Stimulated activated naive B cell treated with anti-CD40 and anti-IgM and Interleukin-4, amounts not matched to agents 10 μg/mL and 1 μg/mL and 100 μg/mL, for 72 hours (primary cell): ENCODE results near the gene RETREG2.
A peak's percentile ranks its signal among the peaks of the same experiment; 100 is the strongest.

Experiments
- ATAC-seq, 2 donors: fragments of 150-1000 bp; cut with Tn5 transposase; replicated peaks; 2 replicates each; pipeline ENCODE4 v1.10.0; 2021; ENCODE audit warnings: moderate library complexity in 1 of 2
- DNase-seq: peaks from one replicate; pipeline ENCODE4 v3.0.0; 2021
- H3K27ac Mint-ChIP-seq: one replicate; pipeline ENCODE4 v1.8.0; 2022; ENCODE audit warnings: mild to moderate bottlenecking, mixed read lengths
- H3K27me3 Mint-ChIP-seq, 2 donors: one replicate each; pipeline ENCODE4 v1.8.0; 2022; ENCODE audit warnings: mixed read lengths in 2 of 2
- H3K36me3 Mint-ChIP-seq, 2 donors: one replicate each; pipeline ENCODE4 v1.8.0; 2022; ENCODE audit warnings: mixed read lengths in 2 of 2, mild to moderate bottlenecking in 1 of 2
- H3K4me1 Mint-ChIP-seq, 2 donors: one replicate each; pipeline ENCODE4 v1.8.0; 2022; ENCODE audit warnings: mixed read lengths in 2 of 2, mild to moderate bottlenecking in 1 of 2
- H3K4me3 Mint-ChIP-seq, 2 donors: one replicate each; pipeline ENCODE4 v1.8.0; 2022; ENCODE audit warnings: mild to moderate bottlenecking in 2 of 2, mixed read lengths in 2 of 2, moderate library complexity in 1 of 2
- H3K9me3 Mint-ChIP-seq, 2 donors: one replicate each; pipeline ENCODE4 v1.8.0; 2022; ENCODE audit warnings: mixed read lengths in 2 of 2, mild to moderate bottlenecking in 1 of 2

Gene RETREG2, protein sequence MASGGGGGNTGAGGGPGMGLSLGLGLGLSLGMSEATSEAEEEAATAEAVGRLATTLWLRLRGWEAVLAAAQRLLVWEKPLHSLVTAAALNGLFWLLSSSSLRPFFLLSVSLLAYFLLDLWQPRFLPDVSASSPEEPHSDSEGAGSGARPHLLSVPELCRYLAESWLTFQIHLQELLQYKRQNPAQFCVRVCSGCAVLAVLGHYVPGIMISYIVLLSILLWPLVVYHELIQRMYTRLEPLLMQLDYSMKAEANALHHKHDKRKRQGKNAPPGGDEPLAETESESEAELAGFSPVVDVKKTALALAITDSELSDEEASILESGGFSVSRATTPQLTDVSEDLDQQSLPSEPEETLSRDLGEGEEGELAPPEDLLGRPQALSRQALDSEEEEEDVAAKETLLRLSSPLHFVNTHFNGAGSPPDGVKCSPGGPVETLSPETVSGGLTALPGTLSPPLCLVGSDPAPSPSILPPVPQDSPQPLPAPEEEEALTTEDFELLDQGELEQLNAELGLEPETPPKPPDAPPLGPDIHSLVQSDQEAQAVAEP

DNA sequence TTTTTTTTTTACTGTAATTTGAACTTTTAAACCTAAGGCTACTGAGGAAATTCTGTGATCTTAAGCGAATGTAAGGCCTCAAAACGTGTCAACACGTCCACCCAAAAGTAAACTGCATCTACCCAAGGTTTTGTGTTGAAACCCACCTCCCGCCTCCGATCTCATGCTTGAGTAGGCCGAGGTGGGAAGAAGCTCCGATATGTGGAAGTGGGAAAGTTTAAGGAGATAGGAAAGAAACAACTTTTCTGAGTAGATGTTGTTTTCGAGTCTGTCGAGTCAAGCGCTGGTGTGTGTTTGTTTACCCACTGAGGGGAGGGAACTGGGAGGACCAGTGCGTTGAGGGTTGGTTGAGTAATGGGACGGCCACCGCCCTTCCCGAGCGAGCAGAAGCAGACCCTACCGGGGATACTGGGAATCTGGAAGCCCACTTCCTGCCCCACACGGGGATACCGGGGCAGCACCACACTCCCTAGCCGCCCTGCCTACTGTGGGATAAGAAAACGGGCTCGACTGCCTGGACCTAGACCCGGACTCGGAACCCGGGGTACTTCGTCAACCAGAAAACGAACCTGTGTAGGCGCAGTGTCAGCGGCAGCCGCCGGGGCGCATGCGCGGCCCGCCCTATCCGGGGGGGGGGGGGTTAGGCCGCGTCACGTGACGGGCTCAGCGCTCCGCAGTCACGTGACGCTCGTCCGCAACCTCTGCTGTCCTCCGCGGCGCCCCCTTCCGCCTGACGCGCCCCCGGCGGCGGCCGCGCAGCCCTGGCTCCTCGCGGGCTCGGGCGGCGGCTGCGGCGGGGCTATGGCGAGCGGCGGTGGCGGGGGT lies at the start of gene RETREG2:
RETREG2 (plus strand) TSS at position 724 of the 825 bp plus-strand sequence; CDS start at position 802, 78 bp downstream.
- peak; percentile 73 for DNase-seq
- H3K27ac Mint-ChIP-seq = peak within 1 kb of the TSS; percentile 99
- peaks cover 49 to 72% of the 10 kb centered on the region in 2 donors for H3K4me1 Mint-ChIP-seq
- H3K4me3 Mint-ChIP-seq = peak within 1 kb of the TSS; percentile 89 to 95
- H3K36me3 Mint-ChIP-seq = peaks cover 23 to 54% of the 10 kb centered on the region in 2 donors
- no peaks in the 10 kb centered on the region for H3K9me3 Mint-ChIP-seq
- H3K27me3 Mint-ChIP-seq = no peaks in the 10 kb centered on the region
- peak; percentile 48 to 51 for ATAC-seq

DNA sequence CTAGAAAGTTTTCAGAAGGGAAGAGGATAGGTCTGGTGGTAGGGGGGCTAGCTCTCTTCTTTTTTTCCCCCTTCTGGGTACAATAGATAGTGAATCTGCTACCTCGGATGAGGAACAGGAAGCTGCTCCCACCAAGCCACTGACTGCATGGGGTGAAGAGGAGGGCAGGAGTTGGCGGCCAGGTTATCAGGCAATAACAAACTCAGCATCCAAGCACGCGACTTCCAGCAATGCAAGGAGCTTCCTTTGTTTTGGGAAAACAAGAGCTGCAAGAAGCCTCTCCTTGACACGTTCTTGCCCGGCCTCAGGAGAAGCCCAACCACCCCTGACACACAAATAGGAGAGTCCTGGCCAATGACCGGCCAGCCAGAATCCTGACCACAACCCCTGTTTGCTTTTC lies 49.7 kb upstream of the RETREG2 start:
- Mint-ChIP-seq H3K4me1 (peaks cover 10 to 32% of the 10 kb centered on the region in 2 donors), H3K27me3 (no peaks in the 10 kb centered on the region), H3K36me3 (peaks cover 18 to 26% of the 10 kb centered on the region in 2 donors), H3K9me3 (no peaks in the 10 kb centered on the region), H3K4me3 (no peak overlapping the region), H3K27ac (no peak overlapping the region)
- ATAC-seq = no peak
- DNase-seq = no peak

DNA sequence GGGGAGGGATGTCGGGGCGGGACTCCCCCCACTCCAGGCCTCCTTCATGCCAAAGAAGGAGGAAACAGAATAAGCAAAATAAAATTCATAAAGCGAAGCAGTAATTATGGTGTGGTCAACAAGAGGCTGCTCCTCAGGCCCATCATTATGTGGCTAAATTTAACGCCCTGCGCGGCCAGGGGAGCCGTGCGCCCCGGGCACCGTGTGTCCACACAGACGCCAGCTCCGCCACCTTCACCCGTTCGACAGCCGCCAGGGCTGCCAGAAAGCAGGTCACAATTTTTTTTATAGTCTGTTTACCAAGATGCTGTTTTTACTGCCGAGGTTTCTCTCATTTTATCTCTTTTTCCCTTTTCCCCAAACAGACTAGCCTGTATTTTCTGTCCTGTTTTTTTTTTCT lies 48.5 kb upstream of the RETREG2 start:
- Mint-ChIP-seq H3K4me1 (peaks cover 7 to 27% of the 10 kb centered on the region in 2 donors), H3K4me3 (no peak overlapping the region), H3K9me3 (no peaks in the 10 kb centered on the region), H3K36me3 (peaks cover 18 to 29% of the 10 kb centered on the region in 2 donors), H3K27me3 (no peaks in the 10 kb centered on the region), H3K27ac (no peak overlapping the region)
- DNase-seq (no peak), ATAC-seq (no peak)

DNA sequence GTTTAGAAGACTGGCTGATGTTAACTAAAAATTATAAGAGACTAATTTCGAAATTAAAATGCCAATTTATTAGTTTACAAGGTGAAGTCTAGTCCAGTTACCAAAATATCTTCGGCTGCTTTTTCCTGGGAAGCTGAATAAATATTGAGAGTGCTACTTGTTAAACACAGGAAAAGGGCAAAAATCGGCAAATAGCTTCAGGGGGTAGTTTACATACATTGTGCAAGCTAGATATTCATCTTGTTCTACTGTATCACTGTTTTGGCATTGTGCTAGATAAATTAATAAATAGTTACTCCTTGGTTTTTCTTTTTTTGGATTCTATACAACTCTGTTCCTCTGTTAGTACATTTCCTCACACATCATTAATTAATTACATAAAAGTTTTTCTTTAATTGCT lies 46.7 kb upstream of the RETREG2 start:
- Mint-ChIP-seq H3K27me3 (no peaks in the 10 kb centered on the region), H3K4me1 (peaks cover 7 to 22% of the 10 kb centered on the region in 2 donors), H3K27ac (no peak overlapping the region), H3K36me3 (peaks cover 18 to 28% of the 10 kb centered on the region in 2 donors), H3K4me3 (no peak overlapping the region), H3K9me3 (no peaks in the 10 kb centered on the region)
- DNase-seq (no peak), ATAC-seq (no peak)

DNA sequence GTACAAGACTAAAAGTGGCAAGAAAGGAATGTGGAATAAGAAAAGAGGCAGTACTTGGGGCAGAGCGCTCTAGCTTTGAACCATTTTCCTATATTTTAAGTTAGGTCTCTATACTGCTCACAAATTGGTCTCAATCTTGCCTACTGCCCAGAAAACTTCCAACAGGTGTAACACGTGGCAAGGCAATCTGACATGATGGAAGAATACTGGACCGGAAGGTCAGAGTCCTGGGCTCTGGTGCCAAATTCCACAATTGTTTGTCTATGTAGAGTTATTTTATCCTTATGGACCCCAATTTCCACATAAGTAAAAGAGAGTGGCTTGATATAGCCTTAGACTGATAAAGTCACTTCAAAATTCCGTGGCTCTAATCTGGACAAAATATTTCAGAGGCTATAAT lies 46.3 kb upstream of the RETREG2 start:
- H3K36me3 Mint-ChIP-seq = peaks cover 15 to 24% of the 10 kb centered on the region in 2 donors
- ATAC-seq (no peak), DNase-seq (no peak)
- peaks cover 7 to 22% of the 10 kb centered on the region in 2 donors for H3K4me1 Mint-ChIP-seq
- no peak overlapping the region for H3K4me3 Mint-ChIP-seq
- no peaks in the 10 kb centered on the region for H3K27me3 Mint-ChIP-seq
- no peak overlapping the region for H3K27ac Mint-ChIP-seq
- no peaks in the 10 kb centered on the region for H3K9me3 Mint-ChIP-seq

DNA sequence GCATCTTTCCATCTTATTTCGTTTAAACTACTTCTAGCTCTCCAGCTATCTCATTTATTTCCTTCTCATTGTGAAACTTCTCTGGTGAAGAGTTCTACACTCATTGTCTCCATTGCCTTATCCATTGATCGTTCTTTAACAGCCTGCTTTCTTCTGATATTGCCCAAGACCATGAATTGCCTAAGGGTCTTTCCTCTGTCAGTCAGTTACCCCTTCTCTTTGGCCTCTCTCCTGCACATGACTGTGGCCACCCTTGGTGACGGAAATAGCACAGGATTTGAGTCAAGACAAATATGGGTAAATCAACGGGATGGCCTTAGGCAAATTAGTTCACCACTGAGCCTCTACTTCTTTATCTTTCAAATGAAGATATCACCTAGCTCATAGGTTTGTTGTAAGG lies 44.1 kb upstream of the RETREG2 start:
- Mint-ChIP-seq H3K27ac (no peak overlapping the region), H3K4me1 (peaks cover 4 to 11% of the 10 kb centered on the region in 2 donors), H3K9me3 (no peaks in the 10 kb centered on the region), H3K36me3 (peaks cover 15 to 28% of the 10 kb centered on the region in 2 donors), H3K27me3 (no peaks in the 10 kb centered on the region), H3K4me3 (no peak overlapping the region)
- no peak for ATAC-seq
- DNase-seq = no peak

DNA sequence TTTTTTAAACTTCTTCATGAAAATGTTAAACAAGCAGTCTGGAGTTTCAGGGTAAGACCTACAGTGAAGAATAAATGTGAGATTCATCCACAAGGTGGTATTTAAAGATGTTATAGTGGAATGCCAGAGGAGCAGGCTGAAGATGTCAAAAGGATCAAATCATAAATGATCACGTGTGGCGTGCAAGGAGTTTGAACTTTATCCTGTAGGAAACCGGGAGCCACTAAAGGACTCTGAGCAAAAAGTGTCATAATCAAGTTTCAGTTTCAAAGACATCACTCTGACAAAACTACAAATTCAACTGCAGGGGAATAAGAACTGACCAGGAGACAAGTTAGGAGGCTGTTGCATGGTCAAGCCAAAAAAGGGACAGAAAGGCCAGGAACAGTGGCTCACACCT lies 37.4 kb upstream of the RETREG2 start:
- H3K4me3 Mint-ChIP-seq = no peak overlapping the region
- H3K27ac Mint-ChIP-seq = no peak overlapping the region
- peaks cover 45 to 58% of the 10 kb centered on the region in 2 donors for H3K36me3 Mint-ChIP-seq

DNA sequence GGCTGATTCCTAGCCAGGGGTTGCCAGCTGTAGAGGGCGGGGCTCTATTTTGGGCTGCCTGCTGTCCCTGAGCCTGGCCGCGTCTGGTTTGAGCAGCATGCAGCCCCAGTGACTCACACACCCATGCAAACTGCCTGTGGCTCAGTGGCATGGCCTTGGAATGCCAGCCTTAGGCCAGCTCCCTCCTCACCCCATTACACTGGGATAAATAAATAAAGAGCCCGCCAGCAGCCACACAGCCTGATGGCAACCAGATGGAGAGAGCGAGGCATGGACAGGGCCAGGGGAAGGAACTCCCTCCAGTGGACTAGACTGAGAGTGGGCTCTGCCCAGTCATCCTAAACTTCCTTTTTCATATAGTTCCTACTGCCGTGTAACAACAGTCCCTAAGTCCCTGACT lies 35.7 kb upstream of the RETREG2 start:
- H3K4me3 Mint-ChIP-seq = no peak overlapping the region
- H3K36me3 Mint-ChIP-seq = peaks cover 55 to 67% of the 10 kb centered on the region in 2 donors
- no peak overlapping the region for H3K27ac Mint-ChIP-seq
- H3K4me1 Mint-ChIP-seq = no peaks in the 10 kb centered on the region
- no peaks in the 10 kb centered on the region for H3K27me3 Mint-ChIP-seq
- H3K9me3 Mint-ChIP-seq = no peaks in the 10 kb centered on the region
- DNase-seq (no peak), ATAC-seq (no peak)

More for the DNA sequence above, 37.4 kb upstream of the RETREG2 start:
- ATAC-seq (no peak), DNase-seq (no peak)
- Mint-ChIP-seq H3K4me1 (no peaks in the 10 kb centered on the region), H3K9me3 (no peaks in the 10 kb centered on the region), H3K27me3 (no peaks in the 10 kb centered on the region)

DNA sequence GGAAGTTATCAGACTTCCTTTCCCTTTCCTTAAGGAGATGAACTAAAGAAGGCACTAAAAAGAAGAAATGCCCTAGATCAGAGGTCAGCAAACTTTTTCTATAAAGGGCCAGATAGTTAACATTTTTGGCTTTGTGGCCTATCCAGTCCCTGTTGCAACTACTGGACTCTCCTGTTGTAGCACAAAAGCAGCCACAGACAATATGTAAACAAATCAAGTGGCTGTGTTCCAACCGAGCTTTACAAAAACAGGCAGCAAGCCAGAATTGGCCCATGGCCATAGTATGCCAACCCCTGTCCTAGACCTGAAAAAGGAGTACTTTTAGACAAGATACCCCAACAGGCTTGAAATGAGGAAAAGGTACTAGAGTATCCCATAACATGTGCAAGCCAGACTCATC lies 28.4 kb upstream of the RETREG2 start:
- no peak for ATAC-seq
- Mint-ChIP-seq H3K9me3 (no peaks in the 10 kb centered on the region), H3K36me3 (peaks cover 15 to 33% of the 10 kb centered on the region in 2 donors), H3K27me3 (no peaks in the 10 kb centered on the region), H3K27ac (no peak overlapping the region), H3K4me3 (no peak overlapping the region), H3K4me1 (no peaks in the 10 kb centered on the region)
- DNase-seq = no peak

DNA sequence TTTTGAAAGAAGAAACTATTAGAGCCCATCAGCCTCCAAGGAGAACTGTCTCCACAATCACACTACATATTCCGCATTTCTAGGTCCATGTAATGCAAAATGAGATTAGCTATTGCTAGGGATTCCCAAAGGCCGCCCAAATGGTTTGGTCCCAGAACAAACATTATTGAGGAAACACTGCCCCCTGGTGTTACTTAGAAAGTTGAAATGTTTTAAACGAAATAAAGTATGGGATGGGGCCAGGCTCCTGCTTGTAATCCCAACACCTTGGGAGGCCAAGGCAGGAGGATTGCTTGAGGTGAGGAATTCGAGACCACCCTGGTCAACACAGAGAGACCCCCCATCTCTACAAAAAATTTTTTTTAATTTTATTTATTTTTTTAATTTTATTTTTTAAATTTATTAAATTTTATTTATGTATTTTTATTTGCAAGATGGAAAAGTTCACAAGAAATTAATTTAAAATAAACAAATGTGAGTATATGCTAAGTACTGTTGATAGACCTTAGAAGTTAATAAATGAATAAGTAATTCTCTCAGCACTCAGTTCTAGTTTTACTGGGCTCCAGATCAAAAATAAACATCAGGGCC lies 22.9 kb upstream of the RETREG2 start:
- H3K4me3 Mint-ChIP-seq = no peak overlapping the region
- no peaks in the 10 kb centered on the region for H3K9me3 Mint-ChIP-seq
- no peak overlapping the region for H3K27ac Mint-ChIP-seq
- ATAC-seq = peak; percentile 29 to 46
- peaks cover 6% of the 10 kb centered on the region in 2 donors for H3K4me1 Mint-ChIP-seq
- H3K36me3 Mint-ChIP-seq = peaks cover 9 to 22% of the 10 kb centered on the region in 2 donors
- no peak for DNase-seq
- H3K27me3 Mint-ChIP-seq = no peaks in the 10 kb centered on the region

DNA sequence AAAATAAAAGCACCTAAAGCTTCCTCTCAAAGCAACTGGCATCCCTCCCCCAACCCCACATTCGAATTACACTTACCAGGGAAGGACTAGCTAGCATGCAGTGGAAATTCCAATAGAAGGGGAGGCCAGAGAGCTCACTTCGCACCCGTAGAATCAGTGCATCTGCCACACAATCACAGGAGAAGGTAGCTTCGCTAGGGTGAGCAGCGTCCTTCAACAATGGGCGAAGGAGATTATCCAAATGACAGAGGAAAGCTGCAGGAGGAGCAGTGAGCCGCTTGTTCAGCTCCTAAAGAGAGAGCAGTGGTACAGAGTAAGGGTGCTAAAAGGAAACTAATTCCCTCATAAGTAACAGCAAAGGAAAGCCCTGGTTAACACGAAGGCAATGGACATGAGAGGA lies 20.7 kb upstream of the RETREG2 start:
- ATAC-seq (no peak), DNase-seq (no peak)
- H3K4me1 Mint-ChIP-seq = peaks cover 14 to 24% of the 10 kb centered on the region in 2 donors
- H3K4me3 Mint-ChIP-seq = no peak overlapping the region
- no peak overlapping the region for H3K27ac Mint-ChIP-seq
- no peaks in the 10 kb centered on the region for H3K9me3 Mint-ChIP-seq
- peaks cover 9 to 19% of the 10 kb centered on the region in 2 donors for H3K36me3 Mint-ChIP-seq
- no peaks in the 10 kb centered on the region for H3K27me3 Mint-ChIP-seq

DNA sequence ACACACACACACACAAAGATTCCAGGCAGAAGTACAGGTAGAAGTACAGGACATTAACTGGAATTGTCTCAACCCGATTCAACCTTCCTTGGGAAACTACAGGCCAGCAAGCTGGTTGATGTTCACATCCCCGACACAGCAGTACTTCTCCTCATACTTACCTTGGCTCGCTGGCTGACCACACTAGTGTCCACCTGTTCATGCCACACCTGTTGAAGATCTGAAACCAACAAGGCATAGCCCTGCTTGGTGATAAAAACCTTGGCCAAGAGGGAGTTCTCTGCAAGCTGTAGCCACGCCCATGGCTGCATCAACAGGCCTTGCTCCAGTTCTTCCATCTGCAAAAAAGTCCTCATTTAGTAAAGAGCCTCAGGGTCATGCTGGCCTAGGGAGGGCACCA lies 20.1 kb upstream of the RETREG2 start:
- H3K9me3 Mint-ChIP-seq = no peaks in the 10 kb centered on the region
- peaks cover 14 to 24% of the 10 kb centered on the region in 2 donors for H3K4me1 Mint-ChIP-seq
- no peak overlapping the region for H3K4me3 Mint-ChIP-seq
- H3K27me3 Mint-ChIP-seq = no peaks in the 10 kb centered on the region
- H3K27ac Mint-ChIP-seq = no peak overlapping the region
- ATAC-seq (no peak), DNase-seq (no peak)
- peaks cover 11 to 25% of the 10 kb centered on the region in 2 donors for H3K36me3 Mint-ChIP-seq

DNA sequence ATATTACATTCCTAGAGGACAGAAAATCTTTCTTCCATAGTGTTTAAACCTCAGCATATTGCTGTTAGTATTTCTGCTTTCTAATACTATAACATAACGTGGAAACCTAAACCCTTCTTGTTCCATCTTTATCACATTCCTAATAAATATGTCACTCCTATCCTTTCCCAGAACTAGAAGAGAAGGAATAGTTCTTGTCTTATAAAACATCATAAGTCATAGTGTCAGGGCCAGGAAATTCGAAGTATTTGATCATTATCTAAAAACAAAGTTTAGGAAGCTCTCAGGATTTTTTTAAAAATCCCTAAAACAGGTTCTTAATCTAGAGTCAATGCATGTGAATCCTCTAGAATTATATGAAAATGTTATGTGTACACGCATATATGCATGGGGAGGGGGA lies 19.5 kb upstream of the RETREG2 start:
- no peaks in the 10 kb centered on the region for H3K27me3 Mint-ChIP-seq
- ATAC-seq = no peak
- no peak overlapping the region for H3K27ac Mint-ChIP-seq
- no peak overlapping the region for H3K4me3 Mint-ChIP-seq
- peaks cover 14 to 24% of the 10 kb centered on the region in 2 donors for H3K4me1 Mint-ChIP-seq
- DNase-seq = no peak
- H3K36me3 Mint-ChIP-seq = peaks cover 13 to 26% of the 10 kb centered on the region in 2 donors
- H3K9me3 Mint-ChIP-seq = no peaks in the 10 kb centered on the region

DNA sequence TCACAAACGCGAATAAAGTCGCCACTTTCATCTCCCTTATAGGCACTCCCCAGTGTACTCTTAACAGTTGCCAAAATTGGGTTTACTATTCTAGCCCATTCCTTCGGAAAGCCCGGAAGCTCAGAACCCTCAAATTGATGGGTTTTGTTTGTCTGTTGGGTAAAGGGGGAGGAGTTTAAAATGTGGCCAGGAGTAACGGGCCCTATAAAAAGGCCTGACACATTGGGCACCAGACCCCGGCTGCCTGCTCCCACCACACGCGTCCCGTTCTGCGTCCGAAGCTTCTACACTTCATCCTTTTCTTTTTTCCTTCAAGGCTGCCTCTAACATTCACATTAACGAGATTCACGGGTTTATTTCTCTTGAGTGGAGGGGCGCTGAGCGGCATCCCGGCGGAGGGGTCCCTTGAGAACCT lies 18.3 kb upstream of the RETREG2 start:
- no peaks in the 10 kb centered on the region for H3K27me3 Mint-ChIP-seq
- peak; percentile 2 for ATAC-seq
- H3K4me3 Mint-ChIP-seq = peak overlapping the region; percentile 88 to 94
- H3K9me3 Mint-ChIP-seq = no peaks in the 10 kb centered on the region
- peak overlapping the region; percentile 97 for H3K27ac Mint-ChIP-seq
- peaks cover 19 to 33% of the 10 kb centered on the region in 2 donors for H3K36me3 Mint-ChIP-seq
- DNase-seq = no peak
- H3K4me1 Mint-ChIP-seq = peaks cover 14 to 24% of the 10 kb centered on the region in 2 donors
